HG02571 (cell line): ENCODE measurements around the gene WDR4.
"Not testable (repeated sequence)": the region's sequence is repeated elsewhere in the genome, so short reads cannot be mapped to it uniquely, and the experiment has no call there.

ENCODE experiments used
- ATAC-seq: cut with Tn5 transposase; IDR thresholded peaks from one replicate; pipeline ENCODE4 v1.9.1; 2021; ENCODE audit warnings: mild to moderate bottlenecking, moderate library complexity; ENCODE audit not compliant: unreplicated experiment

The WDR4 gene, protein sequence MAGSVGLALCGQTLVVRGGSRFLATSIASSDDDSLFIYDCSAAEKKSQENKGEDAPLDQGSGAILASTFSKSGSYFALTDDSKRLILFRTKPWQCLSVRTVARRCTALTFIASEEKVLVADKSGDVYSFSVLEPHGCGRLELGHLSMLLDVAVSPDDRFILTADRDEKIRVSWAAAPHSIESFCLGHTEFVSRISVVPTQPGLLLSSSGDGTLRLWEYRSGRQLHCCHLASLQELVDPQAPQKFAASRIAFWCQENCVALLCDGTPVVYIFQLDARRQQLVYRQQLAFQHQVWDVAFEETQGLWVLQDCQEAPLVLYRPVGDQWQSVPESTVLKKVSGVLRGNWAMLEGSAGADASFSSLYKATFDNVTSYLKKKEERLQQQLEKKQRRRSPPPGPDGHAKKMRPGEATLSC

DNA sequence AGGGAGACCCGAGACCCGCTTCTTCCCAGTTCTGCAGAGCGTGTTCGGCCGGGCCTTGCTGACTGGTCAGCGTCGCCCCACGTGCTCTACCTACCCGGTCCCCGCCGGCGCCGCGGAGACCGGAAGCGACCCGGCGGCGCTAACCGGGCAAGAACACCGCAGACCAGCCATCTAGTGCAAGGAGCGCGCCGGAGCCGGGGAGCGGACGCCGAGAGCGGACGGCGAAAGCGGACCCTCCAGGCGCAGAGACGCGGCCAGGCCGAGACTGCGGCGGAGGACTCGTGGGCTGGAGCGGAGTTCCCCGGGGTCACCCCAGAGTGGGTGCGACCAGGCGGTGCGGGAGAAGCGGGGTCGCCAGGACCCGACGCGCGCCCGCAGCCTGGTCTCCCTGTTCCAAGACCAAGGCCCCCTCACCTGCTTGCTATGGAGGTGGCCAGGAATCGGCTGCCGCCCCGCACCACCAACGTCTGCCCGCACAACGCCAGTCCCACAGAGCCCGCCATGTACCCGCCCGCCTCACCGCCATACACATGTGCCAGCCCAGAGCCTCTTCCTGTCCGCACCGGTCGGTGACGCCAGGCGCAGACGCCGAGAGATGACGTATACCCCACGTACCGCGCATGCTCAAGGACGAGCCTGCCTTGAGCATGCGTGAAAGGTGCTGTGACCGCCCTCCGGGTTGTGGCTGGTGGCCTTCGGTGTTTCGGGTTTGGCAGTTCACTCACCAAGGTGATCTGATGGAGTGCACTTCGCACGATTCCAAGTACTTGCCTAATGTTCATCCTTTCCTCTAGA is at the start of gene WDR4:
Gene WDR4, minus strand, starts transcription at position 547 of the 795 bp plus-strand sequence. Its CDS starts 44 bp downstream, at position 503.
- ATAC-seq = peak; percentile 83

DNA sequence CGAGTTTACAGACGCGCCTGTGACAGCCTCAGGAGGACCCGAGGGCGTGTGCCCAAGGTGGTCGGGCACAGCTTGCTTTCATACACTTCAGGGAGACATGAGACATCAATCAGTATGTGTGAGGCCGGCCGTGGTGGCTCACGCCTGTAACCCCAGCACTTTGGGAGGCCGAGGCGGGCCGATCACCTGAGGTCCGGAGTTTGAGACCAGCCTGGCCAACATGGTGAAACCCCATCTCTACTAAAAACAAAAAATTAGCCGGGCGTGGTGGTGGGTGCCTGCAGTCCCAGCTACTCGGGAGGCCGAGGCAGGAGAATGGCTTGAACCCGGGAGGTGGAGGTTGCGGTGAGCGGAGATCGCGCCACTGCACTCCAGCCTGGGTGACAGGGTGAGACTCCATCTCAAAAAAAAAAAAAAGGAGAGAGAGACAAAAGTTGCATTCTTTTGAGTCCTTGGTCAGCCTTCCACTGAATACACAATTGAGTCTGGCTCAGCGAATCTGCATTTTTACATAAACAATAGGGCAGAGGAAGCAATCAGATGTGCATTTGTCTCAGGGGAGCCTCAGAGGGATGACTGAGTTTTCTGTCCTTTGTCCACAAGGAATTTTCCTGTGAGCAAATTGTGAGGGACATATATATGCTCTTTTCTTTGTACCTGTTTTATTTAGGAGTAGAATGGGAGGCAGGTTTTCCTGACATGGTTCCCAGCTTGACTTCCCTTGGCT is 48.3 kb upstream of the WDR4 start:
- not testable (repeated sequence) for ATAC-seq

DNA sequence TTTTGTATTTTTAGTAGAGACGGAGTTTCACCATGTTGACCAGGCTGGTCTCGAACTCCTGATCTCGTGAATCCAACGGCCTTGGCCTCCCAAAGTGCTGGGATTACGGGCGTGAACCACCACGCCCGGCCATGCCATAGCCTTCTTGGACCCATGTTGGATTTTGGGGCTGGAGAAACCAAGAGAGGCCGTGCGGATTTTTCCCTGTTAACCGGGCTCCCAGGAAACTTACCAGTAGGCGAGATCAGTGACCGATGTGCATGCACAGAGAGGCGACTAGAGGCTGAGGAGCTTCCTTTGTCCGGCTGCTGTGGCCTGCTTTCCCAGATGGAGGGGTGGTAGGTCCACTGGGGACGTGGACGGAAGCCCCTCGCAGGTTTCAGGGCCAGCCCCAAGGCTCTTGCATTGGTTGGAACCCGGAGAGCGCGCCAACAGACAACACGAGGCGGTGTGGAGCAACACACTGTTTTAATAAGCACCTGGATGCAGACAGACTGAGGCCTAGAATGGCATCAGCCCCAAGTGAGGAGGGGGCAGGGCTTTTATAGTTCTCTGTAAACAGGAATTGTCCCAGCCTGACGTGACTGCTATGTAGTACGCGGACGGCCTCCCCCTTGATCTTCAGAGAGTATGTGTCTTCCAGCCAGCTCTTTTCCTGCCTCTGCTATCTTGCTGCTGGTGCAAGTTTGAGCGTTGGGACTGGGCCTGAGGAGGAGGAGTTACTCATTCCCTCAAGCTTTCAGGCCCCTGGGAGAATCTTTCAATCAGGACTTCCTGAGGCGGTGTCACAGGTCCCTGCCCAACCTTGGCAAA is 46.0 kb upstream of the WDR4 start, which contains the start of gene ERVH48-1:
Gene ERVH48-1, minus strand, starts transcription at position 517 of the 813 bp plus-strand sequence. CDS start 6,624 bp downstream, outside the sequence.
- no peak for ATAC-seq

DNA sequence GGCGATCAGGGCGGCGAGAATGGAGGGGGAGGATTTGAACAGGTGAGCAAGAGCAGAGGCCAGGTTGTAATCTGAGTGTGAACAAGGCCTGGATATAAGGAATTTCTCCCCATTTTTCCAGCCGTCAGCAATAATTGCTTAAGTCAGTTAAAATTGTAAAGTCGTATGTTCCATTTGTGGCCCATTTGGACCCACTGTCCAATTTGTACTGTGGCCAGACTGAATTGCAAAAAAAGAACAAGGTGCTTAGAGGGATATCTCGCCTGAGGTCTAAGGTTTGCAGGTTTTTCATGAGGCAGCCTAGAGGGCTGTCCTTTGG is 45.1 kb upstream of the WDR4 start:
- ATAC-seq = no peak

DNA sequence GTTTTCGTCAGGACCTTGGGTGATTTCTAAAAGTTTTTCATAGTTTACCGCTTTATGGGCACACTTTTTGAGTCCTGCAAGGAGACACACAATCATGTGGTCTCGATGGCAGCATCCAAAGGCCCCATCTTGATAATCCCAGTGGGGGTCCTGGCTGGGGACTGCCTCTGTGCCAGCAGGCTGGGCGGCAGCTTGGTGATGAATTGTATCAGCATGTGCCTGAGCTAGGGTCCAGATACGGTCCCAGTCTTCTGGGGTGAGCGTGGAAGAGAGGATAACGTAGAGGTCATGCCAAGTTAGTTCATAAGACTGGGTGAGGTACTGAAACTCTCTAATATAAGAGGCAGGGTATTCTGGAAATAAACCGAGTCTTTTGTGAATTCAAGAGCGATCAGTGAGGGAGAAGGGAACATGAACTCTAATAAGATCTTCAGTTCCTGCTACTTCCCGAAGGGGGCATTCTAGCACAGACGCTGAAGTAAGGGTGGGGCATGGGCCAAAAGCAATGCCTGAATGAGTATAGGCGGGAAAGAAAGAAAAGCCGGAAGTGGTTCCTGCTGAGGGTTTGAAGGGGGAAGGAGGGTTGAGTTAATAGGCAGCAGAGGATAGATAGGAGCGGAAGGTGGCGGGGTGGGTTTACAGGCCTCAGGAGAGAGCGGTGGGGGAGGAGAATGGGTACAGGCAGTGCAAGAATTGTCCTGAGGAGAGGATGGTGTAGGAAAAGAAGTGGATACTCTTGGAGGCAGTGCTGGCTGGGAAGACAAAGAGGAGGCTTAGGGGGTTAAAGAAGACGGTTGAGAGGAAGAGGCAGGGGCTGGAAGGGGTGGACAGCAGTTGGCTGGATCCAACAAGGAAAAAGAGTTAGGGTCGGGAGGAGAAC is 44.5 kb upstream of the WDR4 start:
- ATAC-seq = peak; percentile 48

DNA sequence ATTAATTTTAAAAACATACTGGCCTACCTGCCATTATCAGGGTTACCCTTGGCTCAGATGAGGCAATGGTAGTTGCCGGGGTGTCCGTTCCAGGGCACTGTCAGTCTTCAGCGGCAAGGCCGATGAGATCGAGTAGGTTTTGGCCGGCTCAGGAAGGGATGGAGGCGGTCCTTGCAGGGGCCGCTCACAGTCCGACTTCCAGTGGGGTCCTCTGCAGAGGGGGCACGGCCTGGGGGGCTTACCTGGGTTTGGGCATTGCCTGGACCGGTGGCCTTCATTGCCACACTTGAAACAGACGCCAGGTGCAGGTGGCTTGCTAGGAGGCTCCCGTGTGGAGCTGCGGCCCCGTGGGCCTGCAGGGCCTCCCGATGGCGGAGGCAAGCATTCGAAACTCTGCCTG is 43.6 kb upstream of the WDR4 start:
- ATAC-seq = no peak

DNA sequence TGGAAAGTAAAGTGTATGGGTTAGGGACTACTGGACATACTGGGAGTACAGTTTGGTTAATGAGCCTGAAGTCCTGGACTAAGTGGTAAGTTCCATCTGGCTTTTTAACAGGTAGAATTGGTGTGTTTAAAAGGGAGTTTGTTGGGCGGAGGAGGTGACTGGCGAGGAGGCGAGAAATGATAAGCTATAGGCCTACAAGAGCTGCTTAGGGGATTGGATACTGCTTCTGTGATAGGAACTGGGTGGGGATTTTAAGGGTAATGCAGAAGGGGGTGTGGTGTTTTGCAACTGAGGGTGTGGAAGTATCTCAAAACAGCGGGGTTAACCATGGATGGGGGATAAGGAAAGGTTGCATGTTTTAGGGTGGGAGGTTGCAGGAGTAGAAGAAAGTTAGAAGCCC is 42.6 kb upstream of the WDR4 start:
- ATAC-seq = no peak

DNA sequence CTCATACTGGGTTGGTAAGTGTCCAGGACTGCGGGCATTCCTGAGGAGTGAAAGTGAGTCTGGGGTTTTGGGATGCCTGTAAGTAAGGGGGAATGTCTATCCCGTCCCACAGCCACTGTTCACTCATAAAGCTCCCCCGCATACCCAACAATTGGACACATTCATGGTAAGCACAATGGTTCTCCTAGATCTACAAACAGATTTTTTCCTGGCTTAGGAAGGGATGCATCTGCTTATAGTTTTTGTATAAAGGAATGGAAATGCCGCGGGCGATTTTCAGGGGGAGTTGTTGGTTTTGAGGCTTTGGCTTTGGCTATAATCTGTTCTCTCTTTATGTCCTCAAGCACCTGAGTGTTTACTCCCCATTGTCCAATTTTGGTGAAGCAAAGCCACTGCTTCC is 39.0 kb upstream of the WDR4 start:
- no peak for ATAC-seq

DNA sequence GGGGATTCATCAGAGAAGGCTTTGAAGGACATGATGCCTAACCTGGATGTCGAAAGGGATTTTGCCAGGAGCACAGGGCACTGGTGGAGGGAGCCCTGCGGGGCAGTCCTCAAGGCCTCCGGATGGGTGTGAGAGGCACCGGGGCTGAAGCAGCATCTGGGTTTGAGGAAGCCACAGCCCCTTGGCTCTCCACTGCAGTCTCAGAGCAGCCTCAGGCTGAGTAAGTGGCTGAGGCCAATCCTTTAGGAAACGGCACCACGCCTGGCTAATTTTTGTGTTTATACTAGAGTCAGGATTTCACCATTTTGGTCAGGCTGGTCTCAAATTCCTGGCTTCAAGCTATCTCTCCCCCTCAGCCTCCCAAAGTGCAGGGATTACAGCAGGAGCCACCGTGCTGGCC is 34.1 kb upstream of the WDR4 start:
- no peak for ATAC-seq

DNA sequence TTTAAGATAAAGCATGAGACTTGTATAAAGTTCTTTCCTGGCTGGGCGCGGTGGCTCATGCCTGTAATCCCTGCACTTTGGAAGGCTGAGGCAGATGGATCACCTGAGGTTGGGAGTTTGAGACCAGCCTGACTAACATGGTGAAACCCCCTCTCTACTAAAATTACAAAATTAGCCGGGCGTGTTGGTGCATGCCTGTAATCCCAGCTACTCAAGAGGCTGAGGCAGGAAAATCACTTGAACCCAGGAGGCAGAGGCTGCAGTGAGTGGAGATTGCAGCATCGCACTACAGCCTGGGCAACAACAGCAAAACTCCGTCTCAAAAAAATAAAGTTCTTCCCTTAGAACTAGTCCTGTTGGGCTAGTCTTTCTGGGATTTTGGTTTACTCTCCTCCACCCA is 32.6 kb upstream of the WDR4 start:
- ATAC-seq = not testable (repeated sequence)

DNA sequence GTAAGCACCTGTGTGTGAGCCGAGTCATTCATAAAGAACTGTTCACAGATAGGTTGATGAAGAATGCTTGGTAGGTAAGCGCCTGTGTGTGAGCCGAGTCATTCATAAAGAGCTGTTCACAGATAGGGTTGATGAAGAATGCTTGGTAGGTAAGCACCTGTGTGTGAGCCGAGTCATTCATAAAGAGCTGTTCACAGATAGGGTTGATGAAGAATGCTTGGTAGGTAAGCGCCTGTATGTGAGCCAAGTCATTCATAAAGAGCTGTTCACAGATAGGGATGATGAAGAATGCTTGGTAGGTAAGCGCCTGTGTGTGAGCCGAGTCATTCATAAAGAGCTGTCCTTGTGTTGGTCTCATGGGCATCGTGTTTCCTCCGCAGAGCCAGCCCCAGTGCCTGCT is 29.1 kb upstream of the WDR4 start:
- ATAC-seq = not testable (repeated sequence)

DNA sequence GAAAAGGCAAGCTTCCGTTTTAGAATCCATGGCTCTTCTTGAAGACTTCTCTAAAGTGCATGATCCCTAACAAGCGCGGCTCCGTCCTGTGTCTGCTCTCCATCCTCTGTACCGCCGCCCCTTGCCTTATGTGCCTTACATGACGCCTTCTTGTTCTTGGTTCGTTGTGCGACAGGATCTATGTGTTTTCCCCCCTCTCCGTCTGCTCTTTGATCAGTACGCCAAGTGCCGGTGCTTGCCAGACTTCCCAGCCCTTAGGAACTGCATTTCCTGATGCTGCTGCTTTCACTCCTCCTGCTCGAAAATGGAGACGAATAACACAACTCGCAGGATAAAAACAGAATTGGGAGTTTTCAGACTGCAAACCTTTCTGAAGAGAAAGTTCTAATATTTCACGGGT is 26.9 kb upstream of the WDR4 start:
- ATAC-seq = no peak

DNA sequence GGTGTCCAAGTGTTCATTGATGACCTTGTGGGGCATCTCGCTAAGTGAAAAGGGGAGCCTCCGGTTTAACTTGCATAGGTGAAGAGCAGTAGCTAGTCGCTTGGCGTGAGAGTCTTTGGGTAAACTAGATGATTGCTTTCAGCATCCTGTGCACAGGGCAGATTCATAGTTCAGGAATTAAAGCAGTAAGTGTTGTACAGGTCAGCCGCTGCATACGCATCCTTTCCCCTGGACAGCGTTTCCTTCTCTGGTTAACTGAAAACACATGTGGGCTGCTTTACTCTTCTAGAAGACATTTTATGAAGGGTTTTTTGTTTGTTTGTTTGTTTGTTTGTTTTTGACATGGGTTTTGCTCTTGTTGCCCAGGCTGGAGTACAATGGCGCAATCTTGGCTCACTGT is 25.9 kb upstream of the WDR4 start:
- ATAC-seq = no peak

DNA sequence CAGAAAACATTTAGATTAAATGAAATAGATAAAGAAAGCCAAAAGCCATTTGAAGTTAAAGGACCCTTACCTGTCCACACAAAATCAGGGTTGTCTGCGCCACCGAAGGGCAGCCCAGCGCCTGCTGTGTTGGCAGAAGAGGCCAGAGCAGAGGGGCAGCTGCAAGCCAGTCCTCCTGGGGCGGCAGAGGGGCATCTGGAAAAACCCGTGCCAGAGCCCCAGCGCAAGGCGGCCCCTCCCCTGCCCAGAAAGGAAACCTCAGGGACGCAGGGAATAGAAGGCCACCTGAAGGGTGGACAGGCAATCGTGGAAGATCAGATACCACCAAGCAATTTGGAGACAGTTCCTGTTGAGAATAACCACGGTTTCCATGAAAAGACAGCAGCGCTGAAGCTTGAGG is 24.5 kb upstream of the WDR4 start:
- no peak for ATAC-seq

DNA sequence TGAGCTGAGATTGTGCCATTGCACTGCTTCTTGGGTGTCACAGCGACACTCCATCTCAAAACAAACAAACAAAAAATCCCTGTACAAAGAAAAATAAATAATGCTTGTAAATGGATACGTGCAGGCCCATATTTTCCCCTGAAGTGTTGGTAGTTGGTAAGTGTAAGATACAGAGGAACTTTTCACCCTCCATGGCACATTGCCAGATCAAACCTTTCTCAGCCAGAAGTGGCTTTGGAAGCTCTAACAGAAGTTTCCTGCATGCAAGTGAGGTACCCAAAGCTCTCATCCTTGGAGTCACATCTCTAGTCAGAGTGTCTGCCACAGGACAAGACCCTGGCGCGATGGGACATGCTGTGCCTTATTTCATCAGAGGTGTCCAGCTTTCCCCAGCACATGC is 21.1 kb upstream of the WDR4 start:
- no peak for ATAC-seq

DNA sequence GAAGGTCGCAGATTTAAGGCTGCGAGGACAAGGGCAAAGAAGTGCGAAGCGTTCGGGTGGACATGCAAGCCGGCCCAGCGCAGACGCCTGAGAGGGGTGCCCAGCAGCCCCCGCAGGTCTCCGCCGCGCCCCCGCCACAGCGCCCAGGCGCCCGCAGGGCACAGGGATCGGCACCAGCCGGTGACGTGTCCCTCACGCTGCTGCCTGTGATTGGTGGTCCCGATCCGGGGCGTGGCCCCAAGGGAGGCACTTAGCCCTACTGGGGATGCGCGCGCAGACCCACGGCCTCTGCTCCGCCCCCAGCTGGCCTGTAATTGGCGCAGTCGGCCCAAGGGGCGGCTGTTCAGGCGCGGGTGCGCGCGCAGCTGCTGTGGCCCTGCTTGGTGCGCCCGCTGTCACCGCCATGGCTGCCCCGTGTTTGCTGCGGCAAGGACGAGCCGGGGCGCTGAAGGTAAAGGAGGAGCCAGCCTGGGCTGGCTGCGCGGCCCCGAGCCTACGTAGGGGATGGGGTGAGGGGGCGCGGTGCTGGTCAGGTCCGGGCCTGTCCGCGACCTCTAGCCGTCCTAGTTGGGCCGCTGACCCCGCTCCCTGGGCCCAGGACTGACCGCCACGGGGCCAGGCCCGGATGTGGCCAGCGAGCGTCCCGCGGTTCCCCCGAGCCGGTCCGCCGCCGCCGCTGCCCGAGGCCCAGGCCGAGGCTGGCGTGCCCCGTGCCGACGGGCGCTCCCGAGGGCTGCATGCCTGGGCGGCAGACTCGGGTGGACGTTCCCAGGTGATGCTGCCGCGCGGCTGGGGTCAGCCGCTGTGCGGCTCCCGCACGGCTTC is 13.8 kb upstream of the WDR4 start, which contains the start of gene NDUFV3:
Gene NDUFV3, plus strand, starts transcription at position 379 of the 825 bp plus-strand sequence. Its CDS starts 25 bp downstream, at position 404.
- ATAC-seq = peak; percentile 87

DNA sequence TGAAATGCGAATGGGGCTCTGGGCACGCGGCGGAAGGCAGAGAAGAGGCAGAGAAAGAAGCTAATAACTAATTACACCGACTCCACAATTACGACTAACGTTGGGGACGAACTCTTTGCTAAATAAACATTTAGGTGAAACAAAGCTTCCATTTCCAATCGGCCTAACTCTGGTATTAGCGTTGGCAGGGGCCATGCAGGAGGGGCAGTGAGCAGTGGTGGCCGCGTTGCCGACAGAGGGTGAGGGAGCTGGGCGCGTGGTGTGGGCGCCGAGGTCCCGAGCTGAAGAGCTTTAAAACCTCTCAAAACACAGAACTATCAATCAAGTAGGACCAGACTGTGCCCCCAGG is 13.2 kb upstream of the WDR4 start:
- ATAC-seq = no peak

DNA sequence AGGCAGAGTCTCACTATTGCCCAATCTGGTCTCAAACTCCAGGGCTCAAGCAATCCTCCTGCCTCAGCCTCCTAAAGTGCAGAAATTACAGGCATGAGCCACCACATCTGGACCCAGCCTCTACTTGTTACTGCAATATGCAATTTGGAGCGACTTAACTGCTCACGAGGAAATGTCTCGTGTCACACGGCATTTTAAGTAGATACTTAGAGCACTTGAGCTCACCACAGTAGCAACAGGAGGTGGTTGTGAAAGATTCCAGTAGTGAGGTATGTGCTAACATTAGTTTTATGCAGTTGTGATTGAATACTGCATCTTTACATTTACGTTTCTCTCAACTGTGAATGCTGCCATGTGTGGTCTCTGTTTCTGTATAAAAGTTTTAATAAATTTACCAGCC is 8.0 kb upstream of the WDR4 start:
- ATAC-seq = no peak

DNA sequence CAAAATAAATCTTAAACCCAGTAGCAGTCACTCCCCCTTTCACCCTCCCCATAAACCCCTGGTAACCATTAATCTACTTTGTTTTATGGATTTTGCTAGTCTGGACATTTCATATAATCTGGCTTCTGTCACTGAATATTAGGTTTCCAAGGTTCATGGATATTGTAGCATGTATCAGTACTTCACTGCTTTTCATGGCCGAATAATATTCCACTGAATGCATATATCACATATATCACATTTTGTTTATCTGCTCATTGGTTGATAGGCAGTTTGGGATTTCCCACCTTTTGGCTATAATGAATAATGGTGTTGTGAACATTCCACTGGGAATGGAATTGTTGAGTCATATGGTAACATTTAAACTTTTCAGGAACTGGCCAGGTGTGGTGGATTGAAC is 4.6 kb upstream of the WDR4 start:
- ATAC-seq = no peak
